Heart left ventricle (tissue), 16 donors: Measurements from ENCODE around the gene MROH2B. TPM values are rescaled to one million over a fixed set of nuclear protein-coding genes. Genes with fewer than 3 reads are reported as not detected.

Experiments
- ATAC-seq, 4 donors: fragments of 200-7000 bp; cut with Tn5 transposase; one replicate each; pipeline ENCODE4 v1.9.1; 2020 to 2022; ENCODE audit warnings: moderate library complexity in 4 of 4, mild to moderate bottlenecking in 3 of 4, moderate number of reproducible peaks in 1 of 4
- DNase-seq, 5 donors: peaks; one replicate each; pipeline ENCODE4 v3.0.0-alpha.2; 2020
- H3K27ac ChIP-seq, 12 donors: fragments of 200-600 bp; sonication (generic) in 4 of 12; one replicate each; pipeline versions ENCODE4 v1.5.0 to v1.8.0; 2016 to 2022; ENCODE audit warnings: mild to moderate bottlenecking in 2 of 12
- H3K27me3 ChIP-seq, 9 donors: fragments of 200-600 bp; sonication (generic) in 2 of 9; one replicate each; pipeline versions ENCODE4 v1.5.1 to v1.8.0; 2016 to 2022; ENCODE audit warnings: mild to moderate bottlenecking in 3 of 9
- H3K36me3 ChIP-seq, 9 donors: fragments of 200-600 bp; sonication (generic) in 2 of 9; one replicate each; pipeline versions ENCODE4 v1.5.0 to v1.8.0; 2018 to 2022; ENCODE audit warnings: mild to moderate bottlenecking in 2 of 9
- H3K4me1 ChIP-seq, 12 donors: fragments of 200-600 bp; sonication (generic) in 4 of 12; one replicate each; pipeline versions ENCODE4 v1.5.0 to v1.8.0; 2016 to 2022; ENCODE audit warnings: mild to moderate bottlenecking in 3 of 12
- H3K4me3 ChIP-seq, 12 donors: fragments of 200-600 bp; sonication (generic) in 4 of 12; one replicate each; pipeline versions ENCODE4 v1.5.0 to v1.8.0; 2017 to 2022; ENCODE audit warnings: mild to moderate bottlenecking in 9 of 12, moderate library complexity in 4 of 12
- H3K9me3 ChIP-seq, 12 donors: fragments of 200-600 bp; sonication (generic) in 4 of 12; one replicate each; pipeline versions ENCODE4 v1.5.0 to v1.8.0; 2016 to 2022; ENCODE audit warnings: mild to moderate bottlenecking in 1 of 12
- POLR2A ChIP-seq, 2 donors: fragments of 450-650 bp; IDR thresholded peaks; one replicate each; pipeline ENCODE4 v1.6.1; 2017; ENCODE audit warnings: antibody characterized with exemption in 2 of 2, mild to moderate bottlenecking in 2 of 2, moderate library complexity in 2 of 2
- WGBS, 4 donors: extraction: QIAGEN DNeasy Blood & Tissue Kit in 2 of 4; methylation state at CpG; one replicate each; pipeline versions ENCODE4 v1.1.5 to v1.1.7; 2013 to 2018; 5-methylcytosine and 5-hydroxymethylcytosine counted together
- intact Hi-C, 10 donors: fragments of 100-400 bp; cut with DNase I; formaldehyde crosslinking; loops; one replicate each; pipeline versions ENCODE4 v1.11.1 to v1.14.2; 2022
- polyA plus RNA-seq, 2 donors: library from polyadenylated mRNA; stranded (reverse); fragments of 200-250 nt; gene quantifications; one replicate each; pipeline ENCODE4 v1.2.3, GENCODE V29; 2013
- total RNA-seq, 9 donors: library from RNA; depleted of rRNA in 2 of 9; stranded (reverse); fragments of >200 nt in 2 of 9; fragmentation: NEBNext Ultra II Directional in 3 of 9; extraction: Animal tissue kit (Norgen Biotek cat#: 25700) in 3 of 9; gene quantifications; one replicate each; pipeline versions ENCODE4 v1.1.0 to v1.2.4, GENCODE V29; 2016 to 2023
- TF ChIP-seq, protein P1 (sequence below), 12 donors: fragments of 200-600 bp; sonication (generic) in 4 of 12; IDR thresholded peaks; one replicate each; pipeline versions ENCODE4 v1.5.0 to v1.8.0; 2018 to 2022; ENCODE audit warnings: antibody characterized with exemption in 12 of 12, mild to moderate bottlenecking in 5 of 12
- donor health status: ischemic (EF 13 %, LVEDD 7.1; RV severe dilation, severe dysfunction).
- donor health status: healthy with polysubstance abuse.
- donor health status: DM: no; HTN: yes; CAD: no.
- donor health status: DM: no; HTN: no; CAD: no.
- donor health status: ischemic (EF 25% LVEDD 6.9; RV normal size, moderate dysfunction).
- donor health status: ischemic (EF 25% LVEDD 5.7; RV mildly dilated, moderate dysfunction).
- donor health status: healthy.
- donor health status: DM: yes; HTN: yes; CAD: no.
- donor health status: ischemic (EF 35%, LVEDD 5.7; RV mildly dilated, moderate dysfunction).
- donor health status: nonischemic (EF 11% LVEDD 7.7; RV severe dilation, severe dysfunction).
- donor health status: DM: yes; HTN: yes; CAD: no.
- donor health status: PGD.
- donor health status: ischemic (EF 29% LVEDD 5.4; RV normal size, mild dysfunction).
- donor health status: nonischemic (EF 23%, LVEDD 6.1; RV moderate dilation, normal function).

Gene MROH2B
- total and polyA plus RNA-seq, 11 donors = not detected

- TF ChIP-seq, protein P1, sequence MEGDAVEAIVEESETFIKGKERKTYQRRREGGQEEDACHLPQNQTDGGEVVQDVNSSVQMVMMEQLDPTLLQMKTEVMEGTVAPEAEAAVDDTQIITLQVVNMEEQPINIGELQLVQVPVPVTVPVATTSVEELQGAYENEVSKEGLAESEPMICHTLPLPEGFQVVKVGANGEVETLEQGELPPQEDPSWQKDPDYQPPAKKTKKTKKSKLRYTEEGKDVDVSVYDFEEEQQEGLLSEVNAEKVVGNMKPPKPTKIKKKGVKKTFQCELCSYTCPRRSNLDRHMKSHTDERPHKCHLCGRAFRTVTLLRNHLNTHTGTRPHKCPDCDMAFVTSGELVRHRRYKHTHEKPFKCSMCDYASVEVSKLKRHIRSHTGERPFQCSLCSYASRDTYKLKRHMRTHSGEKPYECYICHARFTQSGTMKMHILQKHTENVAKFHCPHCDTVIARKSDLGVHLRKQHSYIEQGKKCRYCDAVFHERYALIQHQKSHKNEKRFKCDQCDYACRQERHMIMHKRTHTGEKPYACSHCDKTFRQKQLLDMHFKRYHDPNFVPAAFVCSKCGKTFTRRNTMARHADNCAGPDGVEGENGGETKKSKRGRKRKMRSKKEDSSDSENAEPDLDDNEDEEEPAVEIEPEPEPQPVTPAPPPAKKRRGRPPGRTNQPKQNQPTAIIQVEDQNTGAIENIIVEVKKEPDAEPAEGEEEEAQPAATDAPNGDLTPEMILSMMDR (IDR thresholded peaks at IDR 0.05) = no peak
- no peak for TF ChIP-seq POLR2A (IDR thresholded peaks at IDR 0.05)
- H3K27me3 ChIP-seq = no peaks in the 10 kb centered on the region
- H3K4me3 ChIP-seq = no peak overlapping the region
- peak in 2 of 4 donors; percentile 18 to 30 for ATAC-seq
- H3K9me3 ChIP-seq = peaks cover 0 to 12% (median 0%) of the 10 kb centered on the region in 12 donors
- peak overlapping the region in 8 of 12 donors; percentile 18 to 56 (median 46) for H3K27ac ChIP-seq
- WGBS, 4 donors = 56 to 63% (median 60%) methylated on average over 5 of the region's 5 CpGs
- no peaks in the 10 kb centered on the region for H3K36me3 ChIP-seq
- no peak for DNase-seq
- peaks cover 0 to 51% (median 11%) of the 10 kb centered on the region in 12 donors for H3K4me1 ChIP-seq
- intact Hi-C loops = loop anchor here in 1 of 10 donors (10.0 kb wide), 1 partner anchor 299 kb away; no protein-coding TSS in a partner anchor
Measured at GRCh38 chr5:41095324-41096101, 24.4 kb upstream of the MROH2B start.

DNA sequence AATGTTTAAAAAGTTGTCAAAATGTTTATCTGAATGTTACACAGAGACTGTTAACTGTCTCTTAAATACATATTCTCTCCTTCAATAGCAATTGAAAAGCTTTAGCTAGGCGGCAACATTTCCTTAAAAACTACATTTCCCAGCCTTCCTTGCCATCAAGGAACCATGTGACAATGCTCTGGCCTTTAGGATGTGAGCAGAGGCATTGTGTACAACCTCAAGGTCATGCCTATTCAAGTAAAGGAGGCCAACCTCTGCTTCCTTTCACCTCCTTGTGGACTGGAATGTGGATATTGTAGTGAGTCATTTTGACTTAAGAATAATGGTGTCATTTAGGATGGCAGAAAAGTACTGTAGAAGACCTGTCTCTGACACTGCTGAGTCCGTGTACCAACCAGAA, 23.7 kb upstream of the MROH2B start:
- DNase-seq = no peak
- ATAC-seq = peak in 2 of 4 donors; percentile 47 to 49
- no peak for TF ChIP-seq POLR2A (IDR thresholded peaks at IDR 0.05)
- TF ChIP-seq, protein P1 (IDR thresholded peaks at IDR 0.05) = no peak
- Histone ChIP-seq H3K27me3 (no peaks in the 10 kb centered on the region), H3K36me3 (no peaks in the 10 kb centered on the region), H3K9me3 (peaks cover 0 to 12% (median 0%) of the 10 kb centered on the region in 12 donors), H3K4me3 (no peak overlapping the region), H3K4me1 (peaks cover 0 to 51% (median 11%) of the 10 kb centered on the region in 12 donors), H3K27ac (peak overlapping the region in 9 of 12 donors; percentile 9 to 56 (median 47))
- WGBS, 4 donors = 83 to 90% (median 88%) methylated on average over 2 of the region's 2 CpGs
- intact Hi-C loops = loop anchor here in 1 of 10 donors (10.0 kb wide), 1 partner anchor 300 kb away; no protein-coding TSS in a partner anchor

DNA sequence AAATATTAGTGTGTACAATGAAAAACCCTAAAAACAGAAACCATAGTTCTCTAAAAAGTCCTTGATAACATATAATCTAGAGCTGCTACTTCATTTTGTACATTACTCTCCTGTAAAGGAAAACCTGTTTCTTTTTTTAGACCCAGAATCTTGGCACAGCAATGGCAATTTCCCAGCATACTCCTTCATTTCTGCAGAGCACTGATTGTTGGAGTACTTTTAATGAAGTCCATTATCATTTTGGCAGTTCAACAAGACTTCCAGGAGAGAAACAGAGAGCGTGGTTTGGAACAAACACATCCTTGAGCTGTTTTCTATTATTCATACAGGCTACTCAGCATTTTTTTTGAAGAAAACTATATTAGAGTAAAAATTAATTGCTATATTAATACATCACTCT, 22.7 kb upstream of the MROH2B start:
- DNase-seq (no peak), ATAC-seq (peak in 2 of 4 donors; percentile 77)
- H3K9me3 ChIP-seq = peaks cover 0 to 12% (median 0%) of the 10 kb centered on the region in 12 donors
- H3K4me3 ChIP-seq = no peak overlapping the region
- no peaks in the 10 kb centered on the region for H3K36me3 ChIP-seq
- H3K27me3 ChIP-seq = no peaks in the 10 kb centered on the region
- H3K4me1 ChIP-seq = peaks cover 0 to 46% (median 11%) of the 10 kb centered on the region in 12 donors
- TF ChIP-seq, protein P1 (IDR thresholded peaks at IDR 0.05) = no peak
- no peak for TF ChIP-seq POLR2A (IDR thresholded peaks at IDR 0.05)
- intact Hi-C loops = loop anchor here in 1 of 10 donors (10.0 kb wide), 1 partner anchor 301 kb away; no protein-coding TSS in a partner anchor
- peak overlapping the region in 9 of 12 donors; percentile 4 to 53 (median 40) for H3K27ac ChIP-seq
- 10 to 20% (median 16%) methylated on average over 1 of the region's 1 CpG for WGBS, 4 donors

GRCh38 chr5:41087461-41087860, 16.3 kb upstream of the MROH2B start:
- peak in 2 of 4 donors; percentile 46 to 61 for ATAC-seq
- intact Hi-C loops = no loop called here
- H3K27ac ChIP-seq = peak overlapping the region in 2 of 12 donors; percentile 35 to 40
- TF ChIP-seq, protein P1 (IDR thresholded peaks at IDR 0.05) = no peak
- TF ChIP-seq POLR2A (IDR thresholded peaks at IDR 0.05) = no peak
- no peaks in the 10 kb centered on the region for H3K27me3 ChIP-seq
- peaks cover 0 to 4% (median 0%) of the 10 kb centered on the region in 12 donors for H3K4me1 ChIP-seq
- no peak overlapping the region for H3K4me3 ChIP-seq
- WGBS, 4 donors = 27 to 42% (median 31%) methylated on average over 2 of the region's 2 CpGs
- no peak for DNase-seq
- H3K36me3 ChIP-seq = no peaks in the 10 kb centered on the region
- peaks cover 0 to 14% (median 0%) of the 10 kb centered on the region in 12 donors for H3K9me3 ChIP-seq
